IMR-90 (cell line): Measurements from ENCODE around the gene PRRC2A. TPM values are rescaled to one million over a fixed set of nuclear protein-coding genes. Genes with fewer than 3 reads are reported as not detected.

ENCODE experiments used
- ATAC-seq: fragments of 200-7000 bp; cut with Tn5 transposase; 2 replicates; pipeline ENCODE4 v1.9.1; 2020; ENCODE audit warnings: low read depth, mild to moderate bottlenecking, moderate library complexity
- BruUV-seq: library from RNA; stranded (reverse); fragments of 400-500 nt; replicated peaks from 2 replicates; lab custom pipeline; 2021; lab: Mats Ljungman, UMichigan
- CTCF ChIA-PET: fragments of 300-600 bp; formaldehyde crosslinking; extraction: SDS; loops from one replicate; lab custom pipeline; 2021; ENCODE audit warnings: antibody characterized with exemption; lab: Yijun Ruan, JAX
- POLR2A ChIA-PET: fragments of 300-600 bp; sonication (Branson Sonifier 250); formaldehyde crosslinking; loops from one replicate; lab custom pipeline; 2022; ENCODE audit warnings: antibody characterized with exemption; ENCODE audit not compliant: unreplicated experiment; lab: Charles Lee
- DNase-seq: peaks from one replicate; pipeline ENCODE4 v3.0.0; 2013
- H2AFZ ChIP-seq: replicated peaks from 2 replicates; pipeline ENCODE3; 2013; ENCODE audit warnings: low read length, mild to moderate bottlenecking; ENCODE audit not compliant: poor library complexity
- H2AK5ac ChIP-seq: 2 replicates; pipeline ENCODE4 v1.6.1; 2013; ENCODE audit warnings: low read depth, low read length, inconsistent platforms
- H2AK9ac ChIP-seq: replicated peaks from 2 replicates; pipeline ENCODE3; 2013; ENCODE audit warnings: mild to moderate bottlenecking, low read depth, low read length, moderate library complexity; ENCODE audit not compliant: poor library complexity
- H2BK120ac ChIP-seq: 2 replicates; pipeline ENCODE4 v1.6.1; 2013; ENCODE audit warnings: low read depth, low read length, inconsistent platforms
- H2BK15ac ChIP-seq: 3 replicates; pipeline ENCODE4 v1.6.1; 2013; ENCODE audit warnings: low read depth, low read length, inconsistent platforms
- H2BK20ac ChIP-seq: 2 replicates; pipeline ENCODE4 v1.6.1; 2013; ENCODE audit warnings: low read depth, mild to moderate bottlenecking, inconsistent platforms, low read length, moderate library complexity
- H2BK5ac ChIP-seq: 2 replicates; pipeline ENCODE4 v1.6.1; 2013; ENCODE audit warnings: mild to moderate bottlenecking, low read depth, low read length, inconsistent platforms; ENCODE audit not compliant: poor library complexity, severe bottlenecking
- H3K14ac ChIP-seq: replicated peaks from 2 replicates; pipeline ENCODE4 v1.6.1; 2013; ENCODE audit warnings: low read depth, low read length, inconsistent platforms
- H3K18ac ChIP-seq: 2 replicates; pipeline ENCODE4 v1.6.1; 2013; ENCODE audit warnings: low read depth, low read length, control low read depth
- H3K23ac ChIP-seq: 2 replicates; pipeline ENCODE4 v1.6.1; 2013; ENCODE audit warnings: low read depth, low read length, inconsistent platforms
- H3K27ac ChIP-seq: 2 replicates; pipeline ENCODE4 v1.5.1; 2013; ENCODE audit warnings: mild to moderate bottlenecking, control low read depth, low read length; ENCODE audit not compliant: insufficient read depth
- H3K27me3 ChIP-seq: 2 replicates; pipeline ENCODE4 v1.6.1; 2013; ENCODE audit warnings: low read length; ENCODE audit not compliant: control insufficient read depth, insufficient read depth
- H3K36me3 ChIP-seq: 2 replicates; pipeline ENCODE4 v1.6.1; 2013; ENCODE audit warnings: low read length, mixed read lengths; ENCODE audit not compliant: control insufficient read depth, insufficient read depth
- H3K4ac ChIP-seq: 2 replicates; pipeline ENCODE4 v1.6.1; 2013; ENCODE audit warnings: low read depth, low read length, inconsistent platforms
- H3K4me1 ChIP-seq: 2 replicates; pipeline ENCODE4 v1.6.1; 2013; ENCODE audit warnings: low read length, mixed read lengths; ENCODE audit not compliant: control insufficient read depth, insufficient read depth
- H3K4me2 ChIP-seq: 2 replicates; pipeline ENCODE4 v1.6.1; 2013; ENCODE audit warnings: low read depth, mild to moderate bottlenecking, control low read depth, low read length, moderate library complexity
- H3K4me3 ChIP-seq: 2 replicates; pipeline ENCODE4 v1.5.1; 2013; ENCODE audit warnings: low read depth, mild to moderate bottlenecking, control low read depth, low read length, moderate library complexity; ENCODE audit not compliant: insufficient read depth
- H3K56ac ChIP-seq: 2 replicates; pipeline ENCODE4 v1.6.1; 2013; ENCODE audit warnings: low read length, inconsistent platforms; ENCODE audit not compliant: insufficient read depth; ENCODE audit errors: extremely low read depth
- H3K79me1 ChIP-seq, 2 experiments: 2 replicates each; pipeline ENCODE4 v1.6.1; 2013; ENCODE audit warnings: low read length in 2 of 2, inconsistent platforms in 1 of 2, low read depth in 1 of 2
- H3K9ac ChIP-seq: 2 replicates; pipeline ENCODE4 v1.6.1; 2013; ENCODE audit warnings: low read depth, low read length, control low read depth
- H3K9me1 ChIP-seq: 2 replicates; pipeline ENCODE4 v1.6.1; 2013; ENCODE audit warnings: low read length, inconsistent platforms; ENCODE audit not compliant: insufficient read depth
- H3K9me3 ChIP-seq: 2 replicates; pipeline ENCODE4 v1.6.1; 2013; ENCODE audit warnings: low read length; ENCODE audit not compliant: control insufficient read depth, insufficient read depth
- H4K20me1 ChIP-seq: 2 replicates; pipeline ENCODE4 v1.6.1; 2013; ENCODE audit warnings: low read length, inconsistent platforms; ENCODE audit not compliant: insufficient read depth
- H4K5ac ChIP-seq: 2 replicates; pipeline ENCODE4 v1.6.1; 2013; ENCODE audit warnings: mild to moderate bottlenecking, low read depth, low read length, control low read depth
- H4K8ac ChIP-seq, 2 experiments: 2 replicates each; pipeline ENCODE4 v1.6.1; 2013; ENCODE audit warnings: low read depth in 2 of 2, low read length in 2 of 2, control low read depth in 1 of 2, inconsistent platforms in 1 of 2
- H4K91ac ChIP-seq: 2 replicates; pipeline ENCODE4 v1.6.1; 2013; ENCODE audit warnings: low read depth, low read length, inconsistent platforms; ENCODE audit not compliant: insufficient read depth
- CEBPB ChIP-seq: IDR thresholded peaks from 2 replicates; pipeline ENCODE4 v1.6.1; 2012; ENCODE audit warnings: low read depth, low read length, improper control_type of control experiment
- CHD1 ChIP-seq: IDR thresholded peaks from 2 replicates; pipeline ENCODE4 v1.6.1; 2012; ENCODE audit warnings: low read depth, low read length, improper control_type of control experiment
- MAFK ChIP-seq: IDR thresholded peaks from 2 replicates; pipeline ENCODE4 v1.6.1; 2012; ENCODE audit warnings: low read depth, low read length, improper control_type of control experiment
- MXI1 ChIP-seq: IDR thresholded peaks from 2 replicates; pipeline ENCODE4 v1.6.1; 2012; ENCODE audit warnings: low read depth, mild to moderate bottlenecking, low read length, moderate library complexity, borderline replicate concordance
- NFE2L2 ChIP-seq: fragments of 150-350 bp; IDR thresholded peaks from 2 replicates; pipeline ENCODE4 v1.6.1; 2016; ENCODE audit warnings: low read depth, mild to moderate bottlenecking, low read length
- POLR2A ChIP-seq: IDR thresholded peaks from 2 replicates; pipeline ENCODE4 v1.6.1; 2012; ENCODE audit warnings: mild to moderate bottlenecking, low read depth, low read length
- RAD21 ChIP-seq: IDR thresholded peaks from 2 replicates; pipeline ENCODE4 v1.6.1; 2012; ENCODE audit warnings: low read length, improper control_type of control experiment
- RCOR1 ChIP-seq: IDR thresholded peaks from 2 replicates; pipeline ENCODE4 v1.6.1; 2012; ENCODE audit warnings: mild to moderate bottlenecking, low read length, improper control_type of control experiment; ENCODE audit not compliant: insufficient replicate concordance
- RFX5 ChIP-seq: IDR thresholded peaks from 2 replicates; pipeline ENCODE4 v1.8.0; 2012; ENCODE audit warnings: low read depth, mild to moderate bottlenecking, low read length, moderate library complexity
- WGBS, 2 experiments: methylation state at CpG; one replicate each; pipeline versions ENCODE4 v1.1.5 to v1.1.7; 2013; ENCODE audit warnings: missing lambda C conversion rate in 2 of 2; ENCODE audit not compliant: insufficient read length in 1 of 2; ENCODE audit errors: extremely low coverage in 2 of 2; 5-methylcytosine and 5-hydroxymethylcytosine counted together
- dilution Hi-C: fragments of 300-500 bp; cut with HindIII; formaldehyde crosslinking; loops from one replicate; pipeline ENCODE4 v1.14.3; 2018; ENCODE audit warnings: low sequenced_read_pairs; ENCODE audit not compliant: unreplicated experiment
- in situ Hi-C: fragments of 300-500 bp; cut with MboI; formaldehyde crosslinking; loops from 3 replicates; pipeline ENCODE4 v1.14.3; 2019; ENCODE audit warnings: low sequenced_read_pairs, inconsistent platforms, mixed read lengths
- intact Hi-C: fragments of 100-400 bp; cut with micrococcal nuclease; formaldehyde crosslinking; loops from 2 replicates; pipeline ENCODE4 v1.10.0; 2022
- polyA plus RNA-seq, 3 experiments: library from polyadenylated mRNA; depleted of rRNA; stranded (reverse); fragments of >200 nt; gene quantifications; 2 replicates each; pipeline ENCODE4 v1.2.3, GENCODE V29; 2012; ENCODE audit warnings: low replicate concordance in 1 of 3
- total RNA-seq: library from RNA; depleted of rRNA; stranded (reverse); fragments of >200 nt; gene quantifications from 2 replicates; pipeline ENCODE4 v1.2.3, GENCODE V29; 2012
- TF ChIP-seq, protein P1 (sequence below): fragments of 150-350 bp; IDR thresholded peaks from 2 replicates; pipeline ENCODE4 v1.6.1; 2016; ENCODE audit warnings: low read depth, mild to moderate bottlenecking, low read length, moderate library complexity, borderline replicate concordance
- TF ChIP-seq, protein P2 (sequence below): conservative IDR thresholded peaks from 2 replicates; pipeline ENCODE4 v1.5.1; 2012; ENCODE audit warnings: mild to moderate bottlenecking, low read depth, low read length, improper control_type of control experiment
- TF ChIP-seq, protein P3 (sequence below): fragments of 150-350 bp; IDR thresholded peaks from 2 replicates; pipeline ENCODE4 v1.6.1; 2017; ENCODE audit warnings: mild to moderate bottlenecking, antibody characterized with exemption, low read length, low read depth

PRRC2A gene
- total and polyA plus RNA-seq, 2 of the 4 experiments (the other 2 are of a cell fraction) = 7.7 to 88.6 TPM

DNA sequence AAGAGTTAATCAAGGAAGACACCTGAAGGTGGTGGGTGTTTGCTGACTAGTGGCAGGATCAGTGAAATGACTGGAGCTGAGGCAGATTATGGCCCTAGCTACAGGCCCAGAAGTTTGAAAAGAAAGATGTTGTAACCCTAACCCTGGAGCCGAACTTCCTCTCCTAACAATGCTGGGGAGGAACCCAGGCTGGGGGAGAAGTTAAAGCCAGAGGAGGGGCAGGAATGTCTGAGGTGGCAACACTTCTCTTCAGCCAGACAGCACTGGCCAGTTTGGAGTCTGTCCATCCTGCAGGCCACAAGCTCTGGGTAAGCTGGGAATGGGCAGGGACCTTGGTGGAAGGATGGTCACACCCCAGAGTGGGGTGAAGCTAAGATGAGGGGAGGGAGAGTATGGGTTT, 34.5 kb upstream of the PRRC2A start, which contains the start of gene LST1:
Gene LST1 (plus strand): TSS at position 270 of the 400 bp plus-strand sequence. CDS start 1,023 bp downstream, outside the sequence.
- ChIA-PET CTCF (interaction anchor here (1.2 to 1.4 kb wide), 2 partner anchors 35 to 39 kb away, joined by 4 to 8 read pairs; partner anchors contain the start of genes ATP6V1G2 and NFKBIL1), POLR2A (no interaction called here)
- Histone ChIP-seq H3K79me1 (no peaks in the 10 kb centered on the region), H3K14ac (no peak within 1 kb of the TSS), H2BK120ac (no peak within 1 kb of the TSS), H4K91ac (no peak within 1 kb of the TSS), H4K20me1 (no peaks in the 10 kb centered on the region), H4K5ac (no peak within 1 kb of the TSS), H2BK15ac (no peak within 1 kb of the TSS), H3K27ac (no peak within 1 kb of the TSS), H3K9me1 (no peaks in the 10 kb centered on the region; the same call in 1 of the 2 replicates), H3K4ac (no peak within 1 kb of the TSS), H3K36me3 (no peaks in the 10 kb centered on the region), H3K4me1 (peaks cover 4% of the 10 kb centered on the region; the same call in 1 of the 2 replicates), H2AK9ac (peak within 1 kb of the TSS; percentile 61), H4K8ac (no peak within 1 kb of the TSS; a peak in 1 of 4 replicates), H2BK20ac (no peak within 1 kb of the TSS), H2AK5ac (no peak within 1 kb of the TSS), H3K9me3 (no peaks in the 10 kb centered on the region), H2AFZ (no peak within 1 kb of the TSS), H3K23ac (no peak within 1 kb of the TSS), H3K27me3 (peaks cover 11% of the 10 kb centered on the region), H3K9ac (no peak within 1 kb of the TSS), H2BK5ac (no peak within 1 kb of the TSS), H3K4me3 (no peak within 1 kb of the TSS), H3K18ac (no peak within 1 kb of the TSS), H3K56ac (no peak within 1 kb of the TSS), H3K4me2 (no peak within 1 kb of the TSS)
- dilution Hi-C loops = no loop called here
- no CpG with 5 or more reads among the region's 1 CpG for WGBS, 2 experiments
- intact Hi-C loops = no loop called here
- no TSS peak for BruUV-seq
- DNase-seq (no peak), ATAC-seq (no peak)
- no peak for TF ChIP-seq RFX5
- no peak for TF ChIP-seq CEBPB
- TF ChIP-seq POLR2A = no peak
- TF ChIP-seq, protein P1, sequence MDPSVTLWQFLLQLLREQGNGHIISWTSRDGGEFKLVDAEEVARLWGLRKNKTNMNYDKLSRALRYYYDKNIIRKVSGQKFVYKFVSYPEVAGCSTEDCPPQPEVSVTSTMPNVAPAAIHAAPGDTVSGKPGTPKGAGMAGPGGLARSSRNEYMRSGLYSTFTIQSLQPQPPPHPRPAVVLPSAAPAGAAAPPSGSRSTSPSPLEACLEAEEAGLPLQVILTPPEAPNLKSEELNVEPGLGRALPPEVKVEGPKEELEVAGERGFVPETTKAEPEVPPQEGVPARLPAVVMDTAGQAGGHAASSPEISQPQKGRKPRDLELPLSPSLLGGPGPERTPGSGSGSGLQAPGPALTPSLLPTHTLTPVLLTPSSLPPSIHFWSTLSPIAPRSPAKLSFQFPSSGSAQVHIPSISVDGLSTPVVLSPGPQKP = no peak
- TF ChIP-seq, protein P2, sequence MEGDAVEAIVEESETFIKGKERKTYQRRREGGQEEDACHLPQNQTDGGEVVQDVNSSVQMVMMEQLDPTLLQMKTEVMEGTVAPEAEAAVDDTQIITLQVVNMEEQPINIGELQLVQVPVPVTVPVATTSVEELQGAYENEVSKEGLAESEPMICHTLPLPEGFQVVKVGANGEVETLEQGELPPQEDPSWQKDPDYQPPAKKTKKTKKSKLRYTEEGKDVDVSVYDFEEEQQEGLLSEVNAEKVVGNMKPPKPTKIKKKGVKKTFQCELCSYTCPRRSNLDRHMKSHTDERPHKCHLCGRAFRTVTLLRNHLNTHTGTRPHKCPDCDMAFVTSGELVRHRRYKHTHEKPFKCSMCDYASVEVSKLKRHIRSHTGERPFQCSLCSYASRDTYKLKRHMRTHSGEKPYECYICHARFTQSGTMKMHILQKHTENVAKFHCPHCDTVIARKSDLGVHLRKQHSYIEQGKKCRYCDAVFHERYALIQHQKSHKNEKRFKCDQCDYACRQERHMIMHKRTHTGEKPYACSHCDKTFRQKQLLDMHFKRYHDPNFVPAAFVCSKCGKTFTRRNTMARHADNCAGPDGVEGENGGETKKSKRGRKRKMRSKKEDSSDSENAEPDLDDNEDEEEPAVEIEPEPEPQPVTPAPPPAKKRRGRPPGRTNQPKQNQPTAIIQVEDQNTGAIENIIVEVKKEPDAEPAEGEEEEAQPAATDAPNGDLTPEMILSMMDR = no peak
- TF ChIP-seq RAD21 = no peak
- TF ChIP-seq NFE2L2 = no peak
- no peak for TF ChIP-seq MAFK
- TF ChIP-seq, protein P3, sequence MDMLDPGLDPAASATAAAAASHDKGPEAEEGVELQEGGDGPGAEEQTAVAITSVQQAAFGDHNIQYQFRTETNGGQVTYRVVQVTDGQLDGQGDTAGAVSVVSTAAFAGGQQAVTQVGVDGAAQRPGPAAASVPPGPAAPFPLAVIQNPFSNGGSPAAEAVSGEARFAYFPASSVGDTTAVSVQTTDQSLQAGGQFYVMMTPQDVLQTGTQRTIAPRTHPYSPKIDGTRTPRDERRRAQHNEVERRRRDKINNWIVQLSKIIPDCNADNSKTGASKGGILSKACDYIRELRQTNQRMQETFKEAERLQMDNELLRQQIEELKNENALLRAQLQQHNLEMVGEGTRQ = no peak
- TF ChIP-seq CHD1 = no peak
- no peak for TF ChIP-seq MXI1
- TF ChIP-seq RCOR1 = no peak
- in situ Hi-C loops = no loop called here
